ENCODE measurements around the gene ZBP1. TPM values are rescaled to one million over a fixed set of nuclear protein-coding genes. Genes with fewer than 3 reads are reported as not detected.

The ZBP1 gene
- total and polyA plus RNA-seq, 10 of the 15 experiments (the other 5 are each of a cell fraction or from before 2014, with no cell fraction given) = 0.93 to 10.6 (median 4.8) TPM

DNA sequence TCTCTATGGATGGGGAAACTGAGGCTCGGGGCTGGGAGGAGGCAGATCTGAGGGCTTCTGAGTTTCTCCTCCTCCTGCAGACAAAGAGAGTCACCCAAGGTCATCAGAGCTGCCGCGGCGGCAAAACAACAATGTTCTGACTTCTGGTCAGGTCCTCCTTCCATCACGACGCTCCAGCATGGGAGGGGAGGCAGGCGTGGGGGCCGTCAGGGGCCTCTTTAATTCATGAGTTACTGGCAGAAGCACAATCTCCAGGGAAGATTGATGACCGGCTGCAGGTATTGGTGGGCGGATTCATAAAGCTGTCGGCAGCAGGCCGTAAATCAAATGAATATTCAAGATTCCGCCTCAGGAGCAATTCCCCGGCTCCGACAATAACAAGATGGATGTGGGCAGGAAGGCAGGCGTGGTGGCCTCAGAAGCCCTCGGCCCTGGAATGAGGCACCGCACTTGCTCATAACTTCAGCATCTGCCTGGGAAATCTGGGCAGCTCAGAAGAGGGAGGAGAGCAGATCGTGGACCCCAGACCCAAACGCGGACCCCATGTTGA lies 40.3 kb downstream of the ZBP1 start:
- ChIA-PET CTCF (no interaction called here), POLR2A (no interaction called here), RAD21 (ENCODE audit: unreplicated experiment) (interaction anchor here (1.7 kb wide), 1 partner anchor 81 kb away, joined by 4 read pairs; no protein-coding TSS in a partner anchor), SMC1A (ENCODE audit: uncharacterized antibody, unreplicated experiment) (interaction anchor here (0.7 kb wide), 1 partner anchor 197 kb away, joined by 3 read pairs; no protein-coding TSS in a partner anchor)
- Histone ChIP-seq H3K27me3 (replicated peaks in 1 of 2; ENCODE audit: control insufficient read depth in 2 of 2, insufficient read depth in 2 of 2, low read length in 1 of 2) (no peaks in the 10 kb centered on the region; a peak in 2 of 4 replicates), H3K9ac (ENCODE audit: control insufficient read depth, insufficient read depth, low read length) (no peak overlapping the region), H3K79me2 (ENCODE audit: control insufficient read depth, insufficient read depth, low read length) (no peaks in the 10 kb centered on the region), H3K9me3 (replicated peaks; ENCODE audit: control insufficient read depth, insufficient read depth, low read length) (no peaks in the 10 kb centered on the region), H2AFZ (ENCODE audit: control insufficient read depth, low read depth, low read length) (no peak overlapping the region), H3K4me3 (no peak overlapping the region), H3K4me2 (ENCODE audit: control insufficient read depth, insufficient read depth) (no peak overlapping the region), H3K4me1 (ENCODE audit: control insufficient read depth, insufficient read depth, low read length) (no peaks in the 10 kb centered on the region), H3K27ac (ENCODE audit: control insufficient read depth, insufficient read depth) (no peak overlapping the region), H4K20me1 (ENCODE audit: control insufficient read depth, insufficient read depth) (no peaks in the 10 kb centered on the region), H3K36me3 (ENCODE audit: control insufficient read depth in 2 of 2, insufficient read depth in 2 of 2, low read length in 1 of 2) (no peaks in the 10 kb centered on the region)
- intact Hi-C loops (cut with micrococcal nuclease; ENCODE audit: unreplicated experiment) = no loop called here
- no TSS peak for BruUV-seq (replicated peaks)
- FAIRE-seq (no peak), ATAC-seq (no peak), DNase-seq (ENCODE audit: low read depth, low spot score) (no peak)
- in situ Hi-C loops (cut with MboI) = no loop called here
- 26% methylated on average over 21 of the region's 21 CpGs for WGBS (ENCODE audit: insufficient coverage, insufficient replicate concordance, low lambda C conversion rate, missing lambda C conversion rate)
- no peak for TF ChIP-seq WRNIP1 (IDR thresholded peaks at IDR 0.05; ENCODE audit: borderline replicate concordance, low read depth, low read length)
- TF ChIP-seq, protein P1, sequence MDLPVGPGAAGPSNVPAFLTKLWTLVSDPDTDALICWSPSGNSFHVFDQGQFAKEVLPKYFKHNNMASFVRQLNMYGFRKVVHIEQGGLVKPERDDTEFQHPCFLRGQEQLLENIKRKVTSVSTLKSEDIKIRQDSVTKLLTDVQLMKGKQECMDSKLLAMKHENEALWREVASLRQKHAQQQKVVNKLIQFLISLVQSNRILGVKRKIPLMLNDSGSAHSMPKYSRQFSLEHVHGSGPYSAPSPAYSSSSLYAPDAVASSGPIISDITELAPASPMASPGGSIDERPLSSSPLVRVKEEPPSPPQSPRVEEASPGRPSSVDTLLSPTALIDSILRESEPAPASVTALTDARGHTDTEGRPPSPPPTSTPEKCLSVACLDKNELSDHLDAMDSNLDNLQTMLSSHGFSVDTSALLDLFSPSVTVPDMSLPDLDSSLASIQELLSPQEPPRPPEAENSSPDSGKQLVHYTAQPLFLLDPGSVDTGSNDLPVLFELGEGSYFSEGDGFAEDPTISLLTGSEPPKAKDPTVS (IDR thresholded peaks at IDR 0.05; ENCODE audit: low read depth, low read length) = no peak
- TF ChIP-seq, protein P2, sequence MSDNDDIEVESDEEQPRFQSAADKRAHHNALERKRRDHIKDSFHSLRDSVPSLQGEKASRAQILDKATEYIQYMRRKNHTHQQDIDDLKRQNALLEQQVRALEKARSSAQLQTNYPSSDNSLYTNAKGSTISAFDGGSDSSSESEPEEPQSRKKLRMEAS (IDR thresholded peaks at IDR 0.05; ENCODE audit: low read depth, low read length) = no peak
- TF ChIP-seq, protein P3, sequence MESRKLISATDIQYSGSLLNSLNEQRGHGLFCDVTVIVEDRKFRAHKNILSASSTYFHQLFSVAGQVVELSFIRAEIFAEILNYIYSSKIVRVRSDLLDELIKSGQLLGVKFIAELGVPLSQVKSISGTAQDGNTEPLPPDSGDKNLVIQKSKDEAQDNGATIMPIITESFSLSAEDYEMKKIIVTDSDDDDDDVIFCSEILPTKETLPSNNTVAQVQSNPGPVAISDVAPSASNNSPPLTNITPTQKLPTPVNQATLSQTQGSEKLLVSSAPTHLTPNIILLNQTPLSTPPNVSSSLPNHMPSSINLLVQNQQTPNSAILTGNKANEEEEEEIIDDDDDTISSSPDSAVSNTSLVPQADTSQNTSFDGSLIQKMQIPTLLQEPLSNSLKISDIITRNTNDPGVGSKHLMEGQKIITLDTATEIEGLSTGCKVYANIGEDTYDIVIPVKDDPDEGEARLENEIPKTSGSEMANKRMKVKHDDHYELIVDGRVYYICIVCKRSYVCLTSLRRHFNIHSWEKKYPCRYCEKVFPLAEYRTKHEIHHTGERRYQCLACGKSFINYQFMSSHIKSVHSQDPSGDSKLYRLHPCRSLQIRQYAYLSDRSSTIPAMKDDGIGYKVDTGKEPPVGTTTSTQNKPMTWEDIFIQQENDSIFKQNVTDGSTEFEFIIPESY (IDR thresholded peaks at IDR 0.05) = no peak
- no peak for TF ChIP-seq NFYB (IDR thresholded peaks at IDR 0.05; ENCODE audit: insufficient read depth, low read depth, low read length)
- TF ChIP-seq, protein P4, sequence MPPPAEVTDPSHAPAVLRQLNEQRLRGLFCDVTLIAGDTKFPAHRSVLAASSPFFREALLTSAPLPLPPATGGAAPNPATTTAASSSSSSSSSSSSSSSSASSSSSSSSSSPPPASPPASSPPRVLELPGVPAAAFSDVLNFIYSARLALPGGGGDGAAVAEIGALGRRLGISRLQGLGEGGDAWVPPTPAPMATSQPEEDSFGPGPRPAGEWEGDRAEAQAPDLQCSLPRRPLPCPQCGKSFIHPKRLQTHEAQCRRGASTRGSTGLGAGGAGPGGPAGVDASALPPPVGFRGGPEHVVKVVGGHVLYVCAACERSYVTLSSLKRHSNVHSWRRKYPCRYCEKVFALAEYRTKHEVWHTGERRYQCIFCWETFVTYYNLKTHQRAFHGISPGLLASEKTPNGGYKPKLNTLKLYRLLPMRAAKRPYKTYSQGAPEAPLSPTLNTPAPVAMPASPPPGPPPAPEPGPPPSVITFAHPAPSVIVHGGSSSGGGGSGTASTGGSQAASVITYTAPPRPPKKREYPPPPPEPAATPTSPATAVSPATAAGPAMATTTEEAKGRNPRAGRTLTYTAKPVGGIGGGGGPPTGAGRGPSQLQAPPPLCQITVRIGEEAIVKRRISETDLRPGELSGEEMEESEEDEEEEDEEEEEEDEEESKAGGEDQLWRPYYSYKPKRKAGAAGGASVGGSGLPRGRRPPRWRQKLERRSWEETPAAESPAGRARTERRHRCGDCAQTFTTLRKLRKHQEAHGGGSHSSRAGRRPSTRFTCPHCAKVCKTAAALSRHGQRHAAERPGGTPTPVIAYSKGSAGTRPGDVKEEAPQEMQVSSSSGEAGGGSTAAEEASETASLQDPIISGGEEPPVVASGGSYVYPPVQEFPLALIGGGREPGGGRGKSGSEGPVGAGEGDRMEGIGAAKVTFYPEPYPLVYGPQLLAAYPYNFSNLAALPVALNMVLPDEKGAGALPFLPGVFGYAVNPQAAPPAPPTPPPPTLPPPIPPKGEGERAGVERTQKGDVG (CRISPR knock-in tag; IDR thresholded peaks at IDR 0.05) = no peak
- TF ChIP-seq IKZF2 (IDR thresholded peaks at IDR 0.05) = no peak
- no peak for TF ChIP-seq POLR2A (IDR thresholded peaks at IDR 0.05; ENCODE audit: low read depth, low read length)
- TF ChIP-seq, protein P5, sequence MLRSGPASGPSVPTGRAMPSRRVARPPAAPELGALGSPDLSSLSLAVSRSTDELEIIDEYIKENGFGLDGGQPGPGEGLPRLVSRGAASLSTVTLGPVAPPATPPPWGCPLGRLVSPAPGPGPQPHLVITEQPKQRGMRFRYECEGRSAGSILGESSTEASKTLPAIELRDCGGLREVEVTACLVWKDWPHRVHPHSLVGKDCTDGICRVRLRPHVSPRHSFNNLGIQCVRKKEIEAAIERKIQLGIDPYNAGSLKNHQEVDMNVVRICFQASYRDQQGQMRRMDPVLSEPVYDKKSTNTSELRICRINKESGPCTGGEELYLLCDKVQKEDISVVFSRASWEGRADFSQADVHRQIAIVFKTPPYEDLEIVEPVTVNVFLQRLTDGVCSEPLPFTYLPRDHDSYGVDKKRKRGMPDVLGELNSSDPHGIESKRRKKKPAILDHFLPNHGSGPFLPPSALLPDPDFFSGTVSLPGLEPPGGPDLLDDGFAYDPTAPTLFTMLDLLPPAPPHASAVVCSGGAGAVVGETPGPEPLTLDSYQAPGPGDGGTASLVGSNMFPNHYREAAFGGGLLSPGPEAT (IDR thresholded peaks at IDR 0.05; ENCODE audit: low read depth) = no peak
- no peak for TF ChIP-seq HDAC6 (IDR thresholded peaks at IDR 0.05; ENCODE audit: unreplicated experiment)
- no peak for TF ChIP-seq MTA3 (IDR thresholded peaks at IDR 0.05; ENCODE audit: borderline replicate concordance, low read length)
- TF ChIP-seq MYC (IDR thresholded peaks at IDR 0.05; ENCODE audit: insufficient read depth, insufficient read length, insufficient replicate concordance, low read length, severe bottlenecking) = no peak
- TF ChIP-seq EP300 (IDR thresholded peaks at IDR 0.05; ENCODE audit: borderline replicate concordance in 1 of 2, control insufficient read depth in 1 of 2, low read depth in 2 of 2, low read length in 2 of 2) = no peak
- no peak for TF ChIP-seq ZNF207 (IDR thresholded peaks at IDR 0.05; ENCODE audit: borderline replicate concordance)
